ENCODE data around the gene HIVEP3.

- TF ChIP-seq, protein P1, sequence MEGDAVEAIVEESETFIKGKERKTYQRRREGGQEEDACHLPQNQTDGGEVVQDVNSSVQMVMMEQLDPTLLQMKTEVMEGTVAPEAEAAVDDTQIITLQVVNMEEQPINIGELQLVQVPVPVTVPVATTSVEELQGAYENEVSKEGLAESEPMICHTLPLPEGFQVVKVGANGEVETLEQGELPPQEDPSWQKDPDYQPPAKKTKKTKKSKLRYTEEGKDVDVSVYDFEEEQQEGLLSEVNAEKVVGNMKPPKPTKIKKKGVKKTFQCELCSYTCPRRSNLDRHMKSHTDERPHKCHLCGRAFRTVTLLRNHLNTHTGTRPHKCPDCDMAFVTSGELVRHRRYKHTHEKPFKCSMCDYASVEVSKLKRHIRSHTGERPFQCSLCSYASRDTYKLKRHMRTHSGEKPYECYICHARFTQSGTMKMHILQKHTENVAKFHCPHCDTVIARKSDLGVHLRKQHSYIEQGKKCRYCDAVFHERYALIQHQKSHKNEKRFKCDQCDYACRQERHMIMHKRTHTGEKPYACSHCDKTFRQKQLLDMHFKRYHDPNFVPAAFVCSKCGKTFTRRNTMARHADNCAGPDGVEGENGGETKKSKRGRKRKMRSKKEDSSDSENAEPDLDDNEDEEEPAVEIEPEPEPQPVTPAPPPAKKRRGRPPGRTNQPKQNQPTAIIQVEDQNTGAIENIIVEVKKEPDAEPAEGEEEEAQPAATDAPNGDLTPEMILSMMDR (IDR thresholded peaks at IDR 0.05; ENCODE audit: insufficient read depth, low read length), result no peak
- no peak for TF ChIP-seq REST (IDR thresholded peaks at IDR 0.05; ENCODE audit: insufficient replicate concordance, low read depth)
- TF ChIP-seq POLR2AphosphoS5 (IDR thresholded peaks at IDR 0.05; ENCODE audit: low read depth), result no peak
- no peak for TF ChIP-seq SPI1 (IDR thresholded peaks at IDR 0.05; ENCODE audit: borderline replicate concordance, low read depth)
- TF ChIP-seq GABPA (IDR thresholded peaks at IDR 0.05; ENCODE audit: low read depth), result no peak
Measured at GRCh38 chr1:41663671-41664400, 254.9 kb downstream of the HIVEP3 start.
